Measurements from ENCODE around the gene IDH2.

IDH2 gene

DNA sequence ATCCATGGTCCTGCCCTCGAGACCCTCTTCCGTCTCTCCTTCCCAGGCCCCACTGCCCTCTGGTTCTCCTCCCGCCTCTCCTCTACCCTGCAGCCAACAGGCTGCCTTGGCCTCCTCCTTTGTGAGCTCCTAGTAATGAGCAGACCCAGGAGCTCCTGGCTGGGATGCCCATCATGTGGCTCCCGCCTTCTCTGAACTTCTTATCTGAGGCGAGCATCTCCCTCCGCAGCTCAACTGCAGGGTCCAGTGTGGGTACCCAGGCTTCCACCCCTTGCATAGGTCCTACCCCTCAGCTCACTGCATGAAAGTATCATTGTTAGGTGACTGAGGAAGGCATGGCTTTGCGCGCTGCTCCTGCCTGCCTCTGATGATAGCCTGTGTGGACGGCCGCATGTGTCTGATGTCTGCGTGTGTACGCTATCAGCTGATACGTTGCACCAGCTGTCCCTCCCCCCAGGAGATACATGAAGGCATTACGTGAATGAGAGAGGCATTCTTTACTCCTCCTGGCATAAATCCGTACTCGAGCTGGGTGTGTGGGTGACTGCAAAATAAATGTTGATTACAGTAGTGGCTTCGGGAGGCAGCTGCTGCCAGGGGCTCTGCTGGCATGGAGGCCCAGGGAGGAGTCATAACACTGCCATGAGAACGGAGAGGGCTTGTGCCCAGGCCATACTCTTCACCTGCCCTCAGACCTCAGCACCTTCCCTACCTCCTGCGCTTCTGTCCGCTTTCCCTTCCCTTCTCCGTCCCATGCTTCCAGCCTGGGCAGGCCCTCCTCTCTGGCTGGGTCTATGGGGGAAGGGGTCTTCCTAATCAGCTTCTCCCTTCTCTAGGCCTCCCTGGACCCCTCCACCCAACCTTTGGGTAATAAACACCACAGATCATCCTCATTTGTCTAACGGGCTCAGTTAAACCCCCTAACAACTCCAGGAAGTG, 52.3 kb downstream of the IDH2 start:
- no peak for DNase-seq (ENCODE audit: low read depth)
- TF ChIP-seq MYC (IDR thresholded peaks at IDR 0.05; ENCODE audit: low read depth, low read length) (no peak), POLR2A (IDR thresholded peaks at IDR 0.05; ENCODE audit: extremely low read depth, insufficient read length) (no peak)
- TF ChIP-seq, protein P1, sequence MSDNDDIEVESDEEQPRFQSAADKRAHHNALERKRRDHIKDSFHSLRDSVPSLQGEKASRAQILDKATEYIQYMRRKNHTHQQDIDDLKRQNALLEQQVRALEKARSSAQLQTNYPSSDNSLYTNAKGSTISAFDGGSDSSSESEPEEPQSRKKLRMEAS (IDR thresholded peaks at IDR 0.05; ENCODE audit: low read depth, low read length) = no peak
- TF ChIP-seq, protein P2, sequence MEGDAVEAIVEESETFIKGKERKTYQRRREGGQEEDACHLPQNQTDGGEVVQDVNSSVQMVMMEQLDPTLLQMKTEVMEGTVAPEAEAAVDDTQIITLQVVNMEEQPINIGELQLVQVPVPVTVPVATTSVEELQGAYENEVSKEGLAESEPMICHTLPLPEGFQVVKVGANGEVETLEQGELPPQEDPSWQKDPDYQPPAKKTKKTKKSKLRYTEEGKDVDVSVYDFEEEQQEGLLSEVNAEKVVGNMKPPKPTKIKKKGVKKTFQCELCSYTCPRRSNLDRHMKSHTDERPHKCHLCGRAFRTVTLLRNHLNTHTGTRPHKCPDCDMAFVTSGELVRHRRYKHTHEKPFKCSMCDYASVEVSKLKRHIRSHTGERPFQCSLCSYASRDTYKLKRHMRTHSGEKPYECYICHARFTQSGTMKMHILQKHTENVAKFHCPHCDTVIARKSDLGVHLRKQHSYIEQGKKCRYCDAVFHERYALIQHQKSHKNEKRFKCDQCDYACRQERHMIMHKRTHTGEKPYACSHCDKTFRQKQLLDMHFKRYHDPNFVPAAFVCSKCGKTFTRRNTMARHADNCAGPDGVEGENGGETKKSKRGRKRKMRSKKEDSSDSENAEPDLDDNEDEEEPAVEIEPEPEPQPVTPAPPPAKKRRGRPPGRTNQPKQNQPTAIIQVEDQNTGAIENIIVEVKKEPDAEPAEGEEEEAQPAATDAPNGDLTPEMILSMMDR (IDR thresholded peaks at IDR 0.05; ENCODE audit: low read depth, low read length) = no peak
- no peak overlapping the region for H3K4me3 ChIP-seq (ENCODE audit: low read depth, low read length)

DNA sequence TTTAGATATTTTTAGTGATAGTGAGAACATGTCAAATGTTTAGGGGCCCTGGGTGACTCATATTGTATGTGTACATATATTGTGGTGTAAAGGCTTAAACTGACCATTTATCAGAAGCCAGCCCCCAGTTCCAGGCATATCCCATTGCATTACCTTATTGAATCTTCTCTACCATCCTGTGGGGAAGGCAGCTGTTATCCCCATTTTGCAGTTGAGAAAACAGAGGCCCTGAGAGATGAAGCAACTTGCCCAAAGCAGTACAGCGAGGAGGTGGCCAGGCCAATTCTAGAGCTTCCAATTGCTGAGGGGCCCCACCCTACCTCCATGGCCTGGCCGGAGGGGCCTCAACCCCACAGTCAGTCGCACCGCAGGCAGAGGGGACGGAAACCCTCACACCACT, 53.2 kb downstream of the IDH2 start:
- no peak overlapping the region for H3K4me3 ChIP-seq (ENCODE audit: low read depth, low read length)
- TF ChIP-seq, protein P2 (IDR thresholded peaks at IDR 0.05; ENCODE audit: low read depth, low read length) = no peak
- TF ChIP-seq, protein P1 (IDR thresholded peaks at IDR 0.05; ENCODE audit: low read depth, low read length) = no peak
- DNase-seq (ENCODE audit: low read depth) = no peak

DNA sequence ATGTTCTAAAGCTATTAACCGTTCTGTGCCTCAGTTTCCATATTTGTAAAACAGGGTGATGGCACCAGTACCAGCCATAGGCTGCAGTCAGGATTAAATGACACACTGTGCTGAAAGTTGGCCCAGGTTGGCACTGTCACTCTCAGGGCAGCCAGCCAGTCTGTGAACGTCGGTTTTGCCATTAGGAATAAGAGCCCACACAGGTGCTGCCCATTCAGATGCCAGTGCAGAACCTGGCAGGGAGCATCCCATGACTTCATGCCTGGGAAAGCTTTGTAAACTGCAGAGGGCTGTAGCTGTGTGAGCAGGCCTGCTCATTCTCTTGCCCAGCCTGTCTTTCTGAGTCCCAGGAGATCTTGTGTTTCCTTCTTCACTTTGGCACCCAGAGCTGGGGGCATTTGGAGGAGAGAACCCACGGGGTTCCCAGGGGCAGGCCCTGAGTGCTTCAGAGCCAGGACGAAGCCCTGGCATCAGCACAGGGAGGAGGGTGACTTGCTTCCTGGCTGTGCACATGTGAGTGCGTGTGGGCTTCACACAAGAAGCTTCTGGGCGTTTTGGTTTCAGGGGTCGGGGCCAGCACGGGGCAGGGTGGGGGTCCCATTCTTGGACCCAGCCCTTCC, 54.2 kb downstream of the IDH2 start:
- DNase-seq (ENCODE audit: low read depth) = no peak
- TF ChIP-seq, protein P1 (IDR thresholded peaks at IDR 0.05; ENCODE audit: low read depth, low read length) = no peak
- TF ChIP-seq MYC (IDR thresholded peaks at IDR 0.05; ENCODE audit: low read depth, low read length) = no peak
- TF ChIP-seq, protein P2 (IDR thresholded peaks at IDR 0.05; ENCODE audit: low read depth, low read length) = no peak
- no peak overlapping the region for H3K4me3 ChIP-seq (ENCODE audit: low read depth, low read length)

DNA sequence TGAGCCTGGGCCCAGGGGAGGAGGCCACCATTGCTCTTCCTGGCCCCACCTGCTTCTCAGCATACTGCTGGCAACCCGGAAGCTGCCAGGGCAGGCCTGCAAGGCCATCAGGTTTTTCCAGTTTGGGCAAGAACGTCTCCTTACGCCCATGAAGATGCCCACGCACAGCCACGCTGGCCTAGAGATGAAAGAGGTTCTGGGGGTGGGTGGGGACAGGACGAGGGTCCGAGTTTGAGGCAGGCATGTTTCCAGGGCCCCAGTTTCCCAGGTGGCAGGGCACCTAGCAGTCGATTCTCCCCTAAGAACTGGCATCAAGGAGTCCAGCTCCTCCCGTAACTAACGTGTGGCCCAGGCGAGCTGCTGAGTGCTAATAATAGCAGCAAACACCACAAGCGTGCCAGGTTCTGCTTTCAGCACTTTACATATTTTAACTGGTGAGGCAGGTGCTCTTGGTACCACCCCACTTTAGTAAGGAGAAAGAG, 55.3 kb downstream of the IDH2 start:
- TF ChIP-seq, protein P2 (IDR thresholded peaks at IDR 0.05; ENCODE audit: low read depth, low read length) = no peak
- no peak for TF ChIP-seq POLR2A (IDR thresholded peaks at IDR 0.05; ENCODE audit: extremely low read depth, insufficient read length)
- no peak for TF ChIP-seq MYC (IDR thresholded peaks at IDR 0.05; ENCODE audit: low read depth, low read length)
- TF ChIP-seq, protein P1 (IDR thresholded peaks at IDR 0.05; ENCODE audit: low read depth, low read length) = no peak
- no peak for DNase-seq (ENCODE audit: low read depth)
- no peak overlapping the region for H3K4me3 ChIP-seq (ENCODE audit: low read depth, low read length)

DNA sequence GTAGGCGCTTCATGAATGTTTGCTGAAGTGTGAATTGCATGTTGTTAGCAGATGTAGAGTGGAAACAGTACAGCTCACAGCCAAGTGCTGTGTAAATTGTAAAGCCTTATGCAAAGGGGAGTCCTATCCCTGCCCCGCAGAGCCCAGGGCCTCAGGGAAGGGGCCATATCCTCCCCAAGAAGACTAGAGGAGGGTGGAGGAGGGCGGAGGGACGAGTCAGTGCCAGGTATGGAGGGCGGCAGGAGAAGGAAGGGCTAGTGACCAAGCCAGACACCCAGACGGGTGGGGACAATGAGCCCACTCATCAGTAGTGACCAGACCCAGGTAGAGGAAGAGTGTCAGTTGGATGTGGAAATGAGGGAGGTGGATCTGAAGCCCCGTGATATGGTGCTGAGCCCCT, 56.0 kb downstream of the IDH2 start:
- TF ChIP-seq MYC (IDR thresholded peaks at IDR 0.05; ENCODE audit: low read depth, low read length) (no peak), POLR2A (IDR thresholded peaks at IDR 0.05; ENCODE audit: extremely low read depth, insufficient read length) (no peak)
- TF ChIP-seq, protein P2 (IDR thresholded peaks at IDR 0.05; ENCODE audit: low read depth, low read length) = no peak
- TF ChIP-seq, protein P1 (IDR thresholded peaks at IDR 0.05; ENCODE audit: low read depth, low read length) = no peak
- no peak for DNase-seq (ENCODE audit: low read depth)
- H3K4me3 ChIP-seq (ENCODE audit: low read depth, low read length) = no peak overlapping the region

Measured in NB4 (cell line).